Stimulated activated CD4-positive, alpha-beta T cell treated with anti-CD3 and anti-CD28 coated beads, Interleukin-1b, Interleukin-23, amount 100 ng/mL, for 48 hours (primary cell): Measurements from ENCODE around the gene SCAF11.

Source experiments
- DNase-seq: peaks from one replicate; pipeline ENCODE4 v3.0.0-alpha.2; 2020

The SCAF11 gene

GRCh38 chr12:45977620-45978019 is 12.8 kb downstream of the SCAF11 start:
- DNase-seq, result no peak

- DNase-seq, result no peak
These were observed 14.9 kb downstream of the SCAF11 start for GRCh38 chr12:45975506-45975905.

- no peak for DNase-seq
These were observed 15.5 kb downstream of the SCAF11 start for GRCh38 chr12:45974883-45975282.

GRCh38 chr12:45974171-45974719 is 16.1 kb downstream of the SCAF11 start:
- no peak for DNase-seq

GRCh38 chr12:45973526-45973925 is 16.8 kb downstream of the SCAF11 start:
- DNase-seq, result no peak

GRCh38 chr12:45970391-45970790 is 20.0 kb downstream of the SCAF11 start:
- DNase-seq, result no peak

- no peak for DNase-seq
These were observed 21.3 kb downstream of the SCAF11 start for GRCh38 chr12:45969084-45969483.

- no peak for DNase-seq
These were observed 23.9 kb downstream of the SCAF11 start for GRCh38 chr12:45966486-45966885.

GRCh38 chr12:45962553-45963325 is 27.6 kb downstream of the SCAF11 start:
- no peak for DNase-seq

GRCh38 chr12:45959728-45960127 is 30.6 kb downstream of the SCAF11 start:
- no peak for DNase-seq

- no peak for DNase-seq
These were observed 31.3 kb downstream of the SCAF11 start for GRCh38 chr12:45959025-45959424.

- no peak for DNase-seq
These were observed 41.8 kb downstream of the SCAF11 start for GRCh38 chr12:45948546-45948945.

- no peak for DNase-seq
These were observed 43.9 kb downstream of the SCAF11 start for GRCh38 chr12:45946435-45946834.

- no peak for DNase-seq
These were observed 45.6 kb downstream of the SCAF11 start for GRCh38 chr12:45944771-45945170.

- DNase-seq, result no peak
These were observed 50.6 kb downstream of the SCAF11 start for GRCh38 chr12:45939759-45940158.

GRCh38 chr12:45938566-45938965 is 51.8 kb downstream of the SCAF11 start:
- DNase-seq, result no peak

GRCh38 chr12:45934956-45935355 is 55.4 kb downstream of the SCAF11 start:
- no peak for DNase-seq

GRCh38 chr12:45933504-45933903 is 56.9 kb downstream of the SCAF11 start:
- DNase-seq, result no peak

GRCh38 chr12:45930369-45930768 is 60.0 kb downstream of the SCAF11 start:
- no peak for DNase-seq

GRCh38 chr12:45928309-45928708 is 62.1 kb downstream of the SCAF11 start:
- DNase-seq, result no peak

GRCh38 chr12:45918818-45919217 is 71.6 kb downstream of the SCAF11 start:
- DNase-seq, result no peak

- no peak for DNase-seq
These were observed 75.0 kb downstream of the SCAF11 start for GRCh38 chr12:45915405-45915804.

GRCh38 chr12:45914090-45914489 is 76.3 kb downstream of the SCAF11 start:
- no peak for DNase-seq

GRCh38 chr12:45913631-45914030 is 76.7 kb downstream of the SCAF11 start:
- DNase-seq, result no peak

- no peak for DNase-seq
These were observed 77.6 kb downstream of the SCAF11 start for GRCh38 chr12:45912774-45913173.
